COLO829 (cell line): ENCODE measurements around the gene OBSL1.

Experiments used
- DNase-seq: peaks from one replicate; pipeline ENCODE4 v3.0.0; 2012; ENCODE audit warnings: low spot score

Gene OBSL1

GRCh38 chr2:219548990-219549389 is 22.3 kb downstream of the OBSL1 start:
- DNase-seq = no peak

GRCh38 chr2:219547621-219548020 is 23.7 kb downstream of the OBSL1 start:
- DNase-seq = no peak

- no peak for DNase-seq
Measured at GRCh38 chr2:219545943-219546352, 25.4 kb downstream of the OBSL1 start.

GRCh38 chr2:219545295-219545942 is 25.9 kb downstream of the OBSL1 start:
- no peak for DNase-seq

- DNase-seq = no peak
Measured at GRCh38 chr2:219544567-219544966, 26.8 kb downstream of the OBSL1 start.

- DNase-seq = peak; percentile 96
Measured at GRCh38 chr2:219543596-219544358, 27.6 kb downstream of the OBSL1 start, which contains the start of the genes CHPF and TMEM198. CHPF (minus strand) TSS chr2:219543809; CDS start chr2:219543538, 271 bp downstream. TMEM198 (plus strand) TSS chr2:219544028; CDS start chr2:219544728, 700 bp downstream.

- DNase-seq = no peak
Measured at GRCh38 chr2:219542931-219543595, 28.3 kb downstream of the OBSL1 start.

- DNase-seq = no peak
Measured at GRCh38 chr2:219541611-219542180, 29.6 kb downstream of the OBSL1 start.

- DNase-seq = no peak
Measured at GRCh38 chr2:219540784-219541504, 30.4 kb downstream of the OBSL1 start.

- DNase-seq = no peak
Measured at GRCh38 chr2:219539926-219540678, 31.2 kb downstream of the OBSL1 start.

- DNase-seq = no peak
Measured at GRCh38 chr2:219538956-219539788, 32.2 kb downstream of the OBSL1 start.

GRCh38 chr2:219538504-219538951 is 32.8 kb downstream of the OBSL1 start:
- no peak for DNase-seq

- no peak for DNase-seq
Measured at GRCh38 chr2:219537657-219538488, 33.5 kb downstream of the OBSL1 start.

- DNase-seq = no peak
Measured at GRCh38 chr2:219536967-219537366, 34.4 kb downstream of the OBSL1 start.

GRCh38 chr2:219536425-219536824 is 34.9 kb downstream of the OBSL1 start:
- DNase-seq = no peak

- DNase-seq = no peak
Measured at GRCh38 chr2:219533930-219534661, 37.2 kb downstream of the OBSL1 start.

GRCh38 chr2:219532378-219532649 is 39.0 kb downstream of the OBSL1 start:
- no peak for DNase-seq

- DNase-seq = no peak
Measured at GRCh38 chr2:219531639-219532377, 39.5 kb downstream of the OBSL1 start.
